WERI-Rb-1 (cell line): ENCODE measurements around the gene TBC1D2.

Source experiments
- DNase-seq: peaks from one replicate; pipeline ENCODE4 v3.0.0-alpha.2; 2020
- H3K27ac ChIP-seq: fragments of 250-450 bp; sonication (Bioruptor Pico); 2 replicates; pipeline ENCODE4 v1.5.1; 2020; ENCODE audit warnings: mild to moderate bottlenecking, moderate library complexity
- H3K27me3 ChIP-seq: fragments of 250-450 bp; sonication (Bioruptor Pico); 2 replicates; pipeline ENCODE4 v1.5.1; 2021; ENCODE audit warnings: mild to moderate bottlenecking, low read depth, moderate library complexity; ENCODE audit not compliant: insufficient read depth, severe bottlenecking
- H3K36me3 ChIP-seq: fragments of 250-450 bp; sonication (Bioruptor Pico); 2 replicates; pipeline ENCODE4 v1.5.1; 2020; ENCODE audit warnings: mild to moderate bottlenecking, moderate library complexity
- H3K4me3 ChIP-seq: 2 replicates; pipeline ENCODE4 v1.5.1; 2011; ENCODE audit warnings: low read depth, mild to moderate bottlenecking, control low read depth, low read length
- H3K9me3 ChIP-seq: fragments of 250-450 bp; sonication (Bioruptor Pico); 2 replicates; pipeline ENCODE4 v1.5.1; 2021; ENCODE audit warnings: mild to moderate bottlenecking, moderate library complexity; ENCODE audit not compliant: severe bottlenecking
- TF ChIP-seq, protein P1 (sequence below): IDR thresholded peaks from 2 replicates; pipeline ENCODE4 v1.5.1; 2011; ENCODE audit warnings: low read depth, mild to moderate bottlenecking, control low read depth, inconsistent platforms, low read length

The TBC1D2 gene

DNA sequence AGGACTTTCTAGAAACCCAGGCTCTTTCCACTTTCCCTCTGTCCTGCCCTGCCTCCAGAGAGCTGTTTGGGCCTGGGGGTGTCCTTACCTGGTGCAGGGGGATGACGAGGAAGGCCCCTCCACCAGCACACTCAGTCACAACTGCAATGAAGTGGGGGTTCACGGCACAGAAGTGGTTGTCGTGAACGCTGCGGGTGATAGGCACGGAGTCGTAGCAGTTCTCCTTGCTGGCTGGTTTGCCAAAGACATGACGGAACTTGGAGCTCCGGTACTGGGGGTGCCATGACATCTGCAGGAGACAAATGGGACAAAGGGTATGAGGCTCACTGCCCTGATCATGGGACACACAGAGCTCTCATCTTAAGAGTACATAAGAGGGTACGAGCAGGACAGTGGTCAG is 98.1 kb downstream of the TBC1D2 start:
- TF ChIP-seq, protein P1, sequence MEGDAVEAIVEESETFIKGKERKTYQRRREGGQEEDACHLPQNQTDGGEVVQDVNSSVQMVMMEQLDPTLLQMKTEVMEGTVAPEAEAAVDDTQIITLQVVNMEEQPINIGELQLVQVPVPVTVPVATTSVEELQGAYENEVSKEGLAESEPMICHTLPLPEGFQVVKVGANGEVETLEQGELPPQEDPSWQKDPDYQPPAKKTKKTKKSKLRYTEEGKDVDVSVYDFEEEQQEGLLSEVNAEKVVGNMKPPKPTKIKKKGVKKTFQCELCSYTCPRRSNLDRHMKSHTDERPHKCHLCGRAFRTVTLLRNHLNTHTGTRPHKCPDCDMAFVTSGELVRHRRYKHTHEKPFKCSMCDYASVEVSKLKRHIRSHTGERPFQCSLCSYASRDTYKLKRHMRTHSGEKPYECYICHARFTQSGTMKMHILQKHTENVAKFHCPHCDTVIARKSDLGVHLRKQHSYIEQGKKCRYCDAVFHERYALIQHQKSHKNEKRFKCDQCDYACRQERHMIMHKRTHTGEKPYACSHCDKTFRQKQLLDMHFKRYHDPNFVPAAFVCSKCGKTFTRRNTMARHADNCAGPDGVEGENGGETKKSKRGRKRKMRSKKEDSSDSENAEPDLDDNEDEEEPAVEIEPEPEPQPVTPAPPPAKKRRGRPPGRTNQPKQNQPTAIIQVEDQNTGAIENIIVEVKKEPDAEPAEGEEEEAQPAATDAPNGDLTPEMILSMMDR: no peak
- Histone ChIP-seq H3K27me3 (no peaks in the 10 kb centered on the region), H3K4me3 (no peak overlapping the region), H3K36me3 (peaks cover 37% of the 10 kb centered on the region), H3K9me3 (no peaks in the 10 kb centered on the region), H3K27ac (no peak overlapping the region)
- DNase-seq: no peak

DNA sequence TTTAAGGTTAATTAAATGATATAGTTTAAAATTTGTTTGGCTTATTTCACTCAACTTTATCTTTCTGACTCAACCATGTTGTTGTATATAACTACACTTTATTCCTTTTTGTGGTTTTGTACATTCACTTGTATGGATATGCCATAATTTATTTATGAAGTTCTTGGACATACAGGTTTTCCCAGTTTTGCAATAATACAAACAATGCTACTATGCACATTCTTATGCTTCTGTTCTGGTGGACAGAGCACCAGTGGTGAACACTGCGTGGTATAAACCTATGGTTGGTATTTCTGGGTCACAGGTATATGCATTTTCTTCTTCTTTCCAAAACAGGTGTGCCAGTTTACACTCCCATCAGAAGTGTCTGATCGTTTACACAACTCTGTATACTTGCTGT is 100.8 kb downstream of the TBC1D2 start:
- no peaks in the 10 kb centered on the region for H3K27me3 ChIP-seq
- H3K36me3 ChIP-seq: peaks cover 41% of the 10 kb centered on the region
- H3K9me3 ChIP-seq: no peaks in the 10 kb centered on the region
- DNase-seq: no peak
- no peak overlapping the region for H3K27ac ChIP-seq
- H3K4me3 ChIP-seq: no peak overlapping the region
- TF ChIP-seq, protein P1: no peak

DNA sequence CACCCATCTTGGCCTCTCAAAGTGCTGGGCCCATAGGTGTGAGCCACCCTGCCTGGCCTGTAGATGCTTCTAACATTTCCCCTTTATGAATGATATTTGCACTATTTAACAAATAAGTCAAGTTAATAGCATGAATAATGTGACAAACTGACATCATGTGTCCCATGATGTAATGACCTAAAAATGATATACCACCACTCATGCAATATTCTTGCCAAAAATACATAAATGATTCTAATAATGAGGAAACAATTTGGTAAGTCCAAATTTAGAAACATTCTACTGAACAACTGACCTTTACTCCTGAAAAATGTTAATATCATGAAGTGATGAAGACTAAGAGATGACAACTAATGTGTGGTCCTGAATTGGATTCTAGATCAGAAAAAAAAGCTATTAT is 102.9 kb downstream of the TBC1D2 start:
- no peak for DNase-seq
- H3K4me3 ChIP-seq: no peak overlapping the region

DNA sequence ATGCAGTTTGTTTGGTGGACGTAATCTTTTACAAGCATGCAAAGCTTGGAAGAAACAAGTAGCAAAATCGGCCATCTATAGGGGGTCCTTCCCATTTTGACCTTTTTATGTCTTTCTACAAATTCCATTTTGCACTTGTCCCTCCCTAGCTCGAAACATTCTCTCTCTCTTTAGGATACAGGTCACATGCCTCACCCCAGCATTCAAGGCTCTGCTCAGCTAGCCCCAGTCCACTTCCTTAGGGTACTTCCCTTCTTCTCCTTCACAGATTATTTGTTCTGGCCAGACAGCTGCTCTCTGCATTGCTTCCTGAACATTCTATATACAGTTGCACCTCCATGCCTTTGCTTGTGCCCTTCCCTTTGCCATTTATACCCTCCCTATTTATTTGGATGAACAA is 104.7 kb downstream of the TBC1D2 start:
- TF ChIP-seq, protein P1: no peak
- Histone ChIP-seq H3K27me3 (no peaks in the 10 kb centered on the region), H3K4me3 (no peak overlapping the region), H3K9me3 (no peaks in the 10 kb centered on the region), H3K36me3 (peaks cover 42% of the 10 kb centered on the region), H3K27ac (no peak overlapping the region)
- DNase-seq: no peak

More for the DNA sequence above, 102.9 kb downstream of the TBC1D2 start:
- TF ChIP-seq, protein P1: no peak
- Histone ChIP-seq H3K27me3 (no peaks in the 10 kb centered on the region), H3K9me3 (no peaks in the 10 kb centered on the region), H3K36me3 (peaks cover 45% of the 10 kb centered on the region), H3K27ac (no peak overlapping the region)

DNA sequence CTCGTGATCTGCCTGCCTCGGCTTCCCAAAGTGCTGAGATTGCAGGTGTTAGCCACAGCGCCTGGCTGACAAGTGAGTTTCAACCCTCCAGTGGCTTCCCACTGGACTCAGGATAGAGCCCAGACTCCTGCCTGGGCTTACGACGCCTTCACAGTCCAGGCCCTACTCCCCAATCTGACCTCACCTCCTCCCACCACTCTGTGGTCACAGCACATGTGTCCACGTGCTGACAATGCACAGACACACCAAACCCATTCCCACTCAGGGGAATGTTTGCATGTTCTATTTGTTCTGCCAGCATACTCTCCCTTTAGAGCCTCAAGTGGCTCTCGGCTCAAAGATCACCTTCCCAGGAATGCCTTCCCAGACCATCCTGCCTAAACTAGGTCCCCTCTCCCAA is 105.3 kb downstream of the TBC1D2 start:
- peaks cover 38% of the 10 kb centered on the region for H3K36me3 ChIP-seq
- DNase-seq: no peak
- no peak overlapping the region for H3K27ac ChIP-seq
- no peaks in the 10 kb centered on the region for H3K9me3 ChIP-seq
- no peaks in the 10 kb centered on the region for H3K27me3 ChIP-seq
- no peak overlapping the region for H3K4me3 ChIP-seq
- TF ChIP-seq, protein P1: no peak

DNA sequence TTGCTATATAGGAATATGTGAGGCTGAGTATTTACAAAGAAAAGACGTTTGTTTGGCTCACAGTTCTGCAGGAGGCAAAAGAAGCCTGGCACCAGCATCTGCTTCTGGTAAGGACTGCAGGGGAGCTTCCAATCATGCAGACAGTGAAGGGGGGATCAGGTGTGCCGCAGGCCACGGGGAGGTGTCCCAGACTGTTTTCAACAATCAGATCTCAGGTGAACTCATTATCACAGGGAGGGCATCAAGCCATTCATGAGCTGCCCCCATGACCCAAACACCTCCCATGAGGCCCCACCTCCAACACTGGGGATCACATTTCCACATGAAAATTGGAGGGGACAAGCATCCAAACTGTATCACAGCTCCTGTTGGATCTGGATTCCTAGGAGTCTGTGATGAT is 106.0 kb downstream of the TBC1D2 start:
- Histone ChIP-seq H3K4me3 (no peak overlapping the region), H3K27ac (no peak overlapping the region), H3K36me3 (peaks cover 33% of the 10 kb centered on the region), H3K27me3 (no peaks in the 10 kb centered on the region), H3K9me3 (no peaks in the 10 kb centered on the region)
- TF ChIP-seq, protein P1: no peak
- no peak for DNase-seq
